NB4 (cell line): ENCODE data around the gene OR5B3.

Experiments
- MYC ChIP-seq: IDR thresholded peaks from 2 replicates; pipeline ENCODE4 v1.6.1; 2011; ENCODE audit warnings: low read depth, low read length
- POLR2A ChIP-seq: IDR thresholded peaks from 2 replicates; pipeline ENCODE4 v1.6.1; 2011; ENCODE audit warnings: mild to moderate bottlenecking; ENCODE audit not compliant: insufficient read length; ENCODE audit errors: extremely low read depth
- TF ChIP-seq, protein P1 (sequence below): IDR thresholded peaks from one replicate; pipeline ENCODE4 v1.5.1; 2012; ENCODE audit warnings: low read depth, low read length
- TF ChIP-seq, protein P2 (sequence below): IDR thresholded peaks from 2 replicates; pipeline ENCODE4 v1.6.1; 2011; ENCODE audit warnings: low read depth, low read length

DNA sequence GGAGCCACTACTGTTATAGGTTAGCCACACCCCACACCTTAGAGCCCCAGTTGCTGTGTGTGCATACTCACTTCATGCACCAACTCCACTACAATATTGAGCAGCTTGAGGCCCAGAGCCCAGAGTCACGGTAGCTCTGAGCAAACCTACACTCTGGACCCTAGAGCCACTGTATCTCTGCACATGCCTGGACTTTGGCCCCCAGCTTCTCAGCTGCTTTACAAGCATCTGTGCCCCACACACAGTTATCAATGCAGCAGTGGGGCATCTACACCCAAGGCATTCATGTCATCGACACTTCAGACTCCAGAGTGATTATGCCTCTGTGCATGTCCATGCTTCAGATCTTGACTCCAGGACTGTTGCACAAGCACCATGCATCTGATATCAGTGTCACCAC, 37.6 kb upstream of the OR5B3 start:
- TF ChIP-seq POLR2A (no peak), MYC (no peak)
- TF ChIP-seq, protein P1, sequence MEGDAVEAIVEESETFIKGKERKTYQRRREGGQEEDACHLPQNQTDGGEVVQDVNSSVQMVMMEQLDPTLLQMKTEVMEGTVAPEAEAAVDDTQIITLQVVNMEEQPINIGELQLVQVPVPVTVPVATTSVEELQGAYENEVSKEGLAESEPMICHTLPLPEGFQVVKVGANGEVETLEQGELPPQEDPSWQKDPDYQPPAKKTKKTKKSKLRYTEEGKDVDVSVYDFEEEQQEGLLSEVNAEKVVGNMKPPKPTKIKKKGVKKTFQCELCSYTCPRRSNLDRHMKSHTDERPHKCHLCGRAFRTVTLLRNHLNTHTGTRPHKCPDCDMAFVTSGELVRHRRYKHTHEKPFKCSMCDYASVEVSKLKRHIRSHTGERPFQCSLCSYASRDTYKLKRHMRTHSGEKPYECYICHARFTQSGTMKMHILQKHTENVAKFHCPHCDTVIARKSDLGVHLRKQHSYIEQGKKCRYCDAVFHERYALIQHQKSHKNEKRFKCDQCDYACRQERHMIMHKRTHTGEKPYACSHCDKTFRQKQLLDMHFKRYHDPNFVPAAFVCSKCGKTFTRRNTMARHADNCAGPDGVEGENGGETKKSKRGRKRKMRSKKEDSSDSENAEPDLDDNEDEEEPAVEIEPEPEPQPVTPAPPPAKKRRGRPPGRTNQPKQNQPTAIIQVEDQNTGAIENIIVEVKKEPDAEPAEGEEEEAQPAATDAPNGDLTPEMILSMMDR, result no peak
- TF ChIP-seq, protein P2, sequence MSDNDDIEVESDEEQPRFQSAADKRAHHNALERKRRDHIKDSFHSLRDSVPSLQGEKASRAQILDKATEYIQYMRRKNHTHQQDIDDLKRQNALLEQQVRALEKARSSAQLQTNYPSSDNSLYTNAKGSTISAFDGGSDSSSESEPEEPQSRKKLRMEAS, result no peak
